ENCODE results near the gene IQCF5. TPM values are rescaled to one million over a fixed set of nuclear protein-coding genes. Genes with fewer than 3 reads are reported as not detected.
"Not testable (repeated sequence)": the region's sequence is repeated elsewhere in the genome, so short reads cannot be mapped to it uniquely, and the experiment has no call there.

Gene IQCF5
- total RNA-seq, 1 donor from 2014 or later = not detected

GRCh38 chr3:51908026-51908425, 32.6 kb upstream of the IQCF5 start:
- FAIRE-seq (no peak), DNase-seq (ENCODE audit: low read depth) (no peak)
- no peak overlapping the region for H3K4me3 Mint-ChIP-seq (ENCODE audit: unreplicated experiment)
- TF ChIP-seq EZH2 (IDR thresholded peaks at IDR 0.05; ENCODE audit: insufficient read depth, low read length) = no peak
- TF ChIP-seq CTCF (IDR thresholded peaks at IDR 0.05; ENCODE audit: insufficient read depth, low read depth, low read length) = no peak
- H3K9ac ChIP-seq (ENCODE audit: low read length) = no peak overlapping the region
- peaks cover 8% of the 10 kb centered on the region for H3K36me3 Mint-ChIP-seq (ENCODE audit: low read depth, unreplicated experiment)
- no peak overlapping the region for H3K4me3 ChIP-seq (ENCODE audit: insufficient read depth, low read depth, low read length)
- H3K4me1 Mint-ChIP-seq (ENCODE audit: low read depth, unreplicated experiment) = no peaks in the 10 kb centered on the region
- no peaks in the 10 kb centered on the region for H3K36me3 ChIP-seq (ENCODE audit: insufficient read depth, low read length)
- no peak overlapping the region for H3K27ac ChIP-seq (ENCODE audit: low read depth, low read length)
- no peak overlapping the region for H3K27ac Mint-ChIP-seq (ENCODE audit: unreplicated experiment)
- no peaks in the 10 kb centered on the region for H3K9me3 ChIP-seq (ENCODE audit: insufficient read depth, low read depth, low read length)
- H3K27me3 ChIP-seq (ENCODE audit: insufficient read depth, low read length) = no peaks in the 10 kb centered on the region
- no peak overlapping the region for H3K4me2 ChIP-seq (ENCODE audit: low read length)
- no peaks in the 10 kb centered on the region for H3K27me3 Mint-ChIP-seq (ENCODE audit: low read depth, unreplicated experiment)
- peaks cover 26% of the 10 kb centered on the region for H3K9me3 Mint-ChIP-seq (ENCODE audit: unreplicated experiment)
- no peak overlapping the region for H2AFZ ChIP-seq (ENCODE audit: low read depth, low read length)
- H3K4me1 ChIP-seq (ENCODE audit: insufficient read depth, low read length) = no peaks in the 10 kb centered on the region
- no peaks in the 10 kb centered on the region for H3K79me2 ChIP-seq (ENCODE audit: insufficient read depth, low read length)
- no peaks in the 10 kb centered on the region for H4K20me1 ChIP-seq (ENCODE audit: insufficient read depth, low read length)

- no peaks in the 10 kb centered on the region for H3K4me1 Mint-ChIP-seq (ENCODE audit: low read depth, unreplicated experiment)
- DNase-seq (ENCODE audit: low read depth) (no peak), FAIRE-seq (no peak)
- H3K9me3 Mint-ChIP-seq (ENCODE audit: unreplicated experiment) = peaks cover 29% of the 10 kb centered on the region
- H3K27me3 Mint-ChIP-seq (ENCODE audit: low read depth, unreplicated experiment) = no peaks in the 10 kb centered on the region
- H2AFZ ChIP-seq (ENCODE audit: low read depth, low read length) = no peak overlapping the region
- no peaks in the 10 kb centered on the region for H3K9me3 ChIP-seq (ENCODE audit: insufficient read depth, low read depth, low read length)
- no peak overlapping the region for H3K27ac Mint-ChIP-seq (ENCODE audit: unreplicated experiment)
- H3K27ac ChIP-seq (ENCODE audit: low read depth, low read length) = no peak overlapping the region
- no peak overlapping the region for H3K4me3 ChIP-seq (ENCODE audit: insufficient read depth, low read depth, low read length)
- no peaks in the 10 kb centered on the region for H3K79me2 ChIP-seq (ENCODE audit: insufficient read depth, low read length)
- H4K20me1 ChIP-seq (ENCODE audit: insufficient read depth, low read length) = no peaks in the 10 kb centered on the region
- H3K4me2 ChIP-seq (ENCODE audit: low read length) = no peak overlapping the region
- no peaks in the 10 kb centered on the region for H3K36me3 ChIP-seq (ENCODE audit: insufficient read depth, low read length)
- H3K27me3 ChIP-seq (ENCODE audit: insufficient read depth, low read length) = no peaks in the 10 kb centered on the region
- no peak overlapping the region for H3K9ac ChIP-seq (ENCODE audit: low read length)
- peaks cover 8% of the 10 kb centered on the region for H3K36me3 Mint-ChIP-seq (ENCODE audit: low read depth, unreplicated experiment)
- no peak for TF ChIP-seq CTCF (IDR thresholded peaks at IDR 0.05; ENCODE audit: insufficient read depth, low read depth, low read length)
- TF ChIP-seq EZH2 (IDR thresholded peaks at IDR 0.05; ENCODE audit: insufficient read depth, low read length) = no peak
- no peaks in the 10 kb centered on the region for H3K4me1 ChIP-seq (ENCODE audit: insufficient read depth, low read length)
- no peak overlapping the region for H3K4me3 Mint-ChIP-seq (ENCODE audit: unreplicated experiment)
These were observed 28.8 kb upstream of the IQCF5 start for GRCh38 chr3:51904034-51904823.

- not testable (repeated sequence) for H3K4me3 Mint-ChIP-seq (ENCODE audit: unreplicated experiment); H3K27me3 Mint-ChIP-seq (ENCODE audit: low read depth, unreplicated experiment); H3K9me3 ChIP-seq (ENCODE audit: insufficient read depth, low read depth, low read length); H2AFZ ChIP-seq (ENCODE audit: low read depth, low read length); H3K4me1 Mint-ChIP-seq (ENCODE audit: low read depth, unreplicated experiment); FAIRE-seq; H3K36me3 Mint-ChIP-seq (ENCODE audit: low read depth, unreplicated experiment); H3K4me1 ChIP-seq (ENCODE audit: insufficient read depth, low read length); H3K27ac ChIP-seq (ENCODE audit: low read depth, low read length); H3K4me3 ChIP-seq (ENCODE audit: insufficient read depth, low read depth, low read length); H4K20me1 ChIP-seq (ENCODE audit: insufficient read depth, low read length); H3K4me2 ChIP-seq (ENCODE audit: low read length); H3K27ac Mint-ChIP-seq (ENCODE audit: unreplicated experiment); H3K79me2 ChIP-seq (ENCODE audit: insufficient read depth, low read length); H3K27me3 ChIP-seq (ENCODE audit: insufficient read depth, low read length); H3K36me3 ChIP-seq (ENCODE audit: insufficient read depth, low read length); H3K9ac ChIP-seq (ENCODE audit: low read length)
- DNase-seq (ENCODE audit: low read depth) = peak; percentile 11
- H3K9me3 Mint-ChIP-seq (ENCODE audit: unreplicated experiment) = peaks cover 21% of the 10 kb centered on the region
These were observed 27.0 kb upstream of the IQCF5 start for GRCh38 chr3:51902361-51902760.

- not testable (repeated sequence) for H3K36me3 Mint-ChIP-seq (ENCODE audit: low read depth, unreplicated experiment); H3K27me3 Mint-ChIP-seq (ENCODE audit: low read depth, unreplicated experiment); DNase-seq (ENCODE audit: low read depth); H3K4me1 ChIP-seq (ENCODE audit: insufficient read depth, low read length); FAIRE-seq; H3K27ac ChIP-seq (ENCODE audit: low read depth, low read length); H3K36me3 ChIP-seq (ENCODE audit: insufficient read depth, low read length); H3K9me3 Mint-ChIP-seq (ENCODE audit: unreplicated experiment); H3K4me3 ChIP-seq (ENCODE audit: insufficient read depth, low read depth, low read length); H3K4me3 Mint-ChIP-seq (ENCODE audit: unreplicated experiment); H3K9me3 ChIP-seq (ENCODE audit: insufficient read depth, low read depth, low read length); H2AFZ ChIP-seq (ENCODE audit: low read depth, low read length); H3K27ac Mint-ChIP-seq (ENCODE audit: unreplicated experiment); H3K4me2 ChIP-seq (ENCODE audit: low read length); H3K4me1 Mint-ChIP-seq (ENCODE audit: low read depth, unreplicated experiment); H4K20me1 ChIP-seq (ENCODE audit: insufficient read depth, low read length); H3K79me2 ChIP-seq (ENCODE audit: insufficient read depth, low read length); H3K27me3 ChIP-seq (ENCODE audit: insufficient read depth, low read length); H3K9ac ChIP-seq (ENCODE audit: low read length)
These were observed 24.6 kb upstream of the IQCF5 start for GRCh38 chr3:51900043-51900442.
